Activated T-cell treated with anti-CD3 and anti-CD28 coated beads, Interleukin-2, amount 50 U/mL, for 72 hours (primary cell): Measurements from ENCODE around the gene GPC6. TPM values are rescaled to one million over a fixed set of nuclear protein-coding genes. Genes with fewer than 3 reads are reported as not detected.
"Not testable (repeated sequence)": the region's sequence is repeated elsewhere in the genome, so short reads cannot be mapped to it uniquely, and the experiment has no call there.

Experiments used
- ATAC-seq, 2 donors: fragments of 150-1000 bp; cut with Tn5 transposase; replicated peaks in 1 of 2; 2 replicates each; pipeline ENCODE4 v1.10.0; 2021; ENCODE audit warnings: moderate library complexity in 2 of 2, mild to moderate bottlenecking in 1 of 2
- DNase-seq, 2 donors: peaks; one replicate each; pipeline ENCODE4 v3.0.0; 2021 to 2022; ENCODE audit warnings: mixed read lengths in 1 of 2
- H3K27ac Mint-ChIP-seq: one replicate; pipeline ENCODE4 v1.8.0; 2022; ENCODE audit warnings: mild to moderate bottlenecking, moderate library complexity, mixed read lengths
- H3K27me3 Mint-ChIP-seq: one replicate; pipeline ENCODE4 v1.8.0; 2022; ENCODE audit warnings: low read depth, mixed read lengths
- H3K36me3 Mint-ChIP-seq, 2 donors: one replicate each; pipeline ENCODE4 v1.8.0; 2022; ENCODE audit warnings: mixed read lengths in 2 of 2, mild to moderate bottlenecking in 1 of 2; ENCODE audit not compliant: insufficient read depth in 2 of 2
- H3K4me1 Mint-ChIP-seq: one replicate; pipeline ENCODE4 v1.8.0; 2022; ENCODE audit warnings: low read depth, mixed read lengths
- H3K4me3 Mint-ChIP-seq, 2 donors: one replicate each; pipeline ENCODE4 v1.8.0; 2022; ENCODE audit warnings: mild to moderate bottlenecking in 2 of 2, mixed read lengths in 2 of 2, moderate library complexity in 2 of 2
- H3K9me3 Mint-ChIP-seq, 2 donors: one replicate each; pipeline ENCODE4 v1.8.0; 2022; ENCODE audit warnings: mixed read lengths in 2 of 2
- total RNA-seq, 2 donors: library from RNA; stranded (reverse); gene quantifications; one replicate each; pipeline ENCODE4 v1.2.3, GENCODE V29; 2022

Gene GPC6
- total RNA-seq, result not detected

- H3K36me3 Mint-ChIP-seq, result peaks cover 3 to 10% of the 10 kb centered on the region in 2 donors
- peaks cover 4% of the 10 kb centered on the region for H3K4me1 Mint-ChIP-seq
- no peak for ATAC-seq
- peaks cover 54% of the 10 kb centered on the region for H3K27me3 Mint-ChIP-seq
- H3K4me3 Mint-ChIP-seq, result peak within 1 kb of the TSS; percentile 40 to 54
- DNase-seq, result no peak
- no peak within 1 kb of the TSS for H3K27ac Mint-ChIP-seq
- peaks cover 3 to 6% of the 10 kb centered on the region in 2 donors for H3K9me3 Mint-ChIP-seq
Measured at GRCh38 chr13:93226623-93227279, at the start of gene GPC6. TSS of gene GPC6 (plus strand) at chr13:93226807.

- H3K27me3 Mint-ChIP-seq, result no peaks in the 10 kb centered on the region
- H3K4me3 Mint-ChIP-seq, result no peak overlapping the region
- ATAC-seq, result no peak
- H3K9me3 Mint-ChIP-seq, result peaks cover 0 to under 1% of the 10 kb centered on the region in 2 donors
- no peak for DNase-seq
- H3K4me1 Mint-ChIP-seq, result no peaks in the 10 kb centered on the region
- H3K36me3 Mint-ChIP-seq, result no peaks in the 10 kb centered on the region
- no peak overlapping the region for H3K27ac Mint-ChIP-seq
Measured at GRCh38 chr13:93180356-93180969, 46.1 kb upstream of the GPC6 start.

GRCh38 chr13:93182406-93182805, 44.2 kb upstream of the GPC6 start:
- Mint-ChIP-seq H3K4me1 (no peaks in the 10 kb centered on the region), H3K36me3 (no peaks in the 10 kb centered on the region), H3K9me3 (no peaks in the 10 kb centered on the region), H3K27ac (no peak overlapping the region), H3K4me3 (no peak overlapping the region), H3K27me3 (no peaks in the 10 kb centered on the region)
- no peak for ATAC-seq
- no peak for DNase-seq

- Mint-ChIP-seq H3K27ac (no peak overlapping the region), H3K36me3 (no peaks in the 10 kb centered on the region), H3K27me3 (no peaks in the 10 kb centered on the region), H3K9me3 (no peaks in the 10 kb centered on the region), H3K4me1 (no peaks in the 10 kb centered on the region), H3K4me3 (no peak overlapping the region)
- ATAC-seq (no peak), DNase-seq (no peak)
Measured at GRCh38 chr13:93183302-93183701, 43.3 kb upstream of the GPC6 start.

- peaks cover 0 to 5% of the 10 kb centered on the region in 2 donors for H3K36me3 Mint-ChIP-seq
- H3K9me3 Mint-ChIP-seq, result peaks cover 3 to 8% of the 10 kb centered on the region in 2 donors
- no peaks in the 10 kb centered on the region for H3K27me3 Mint-ChIP-seq
- no peak for DNase-seq
- no peaks in the 10 kb centered on the region for H3K4me1 Mint-ChIP-seq
- no peak for ATAC-seq
- no peak overlapping the region for H3K4me3 Mint-ChIP-seq
- no peak overlapping the region for H3K27ac Mint-ChIP-seq
Measured at GRCh38 chr13:93190006-93190405, 36.6 kb upstream of the GPC6 start.

GRCh38 chr13:93193682-93194081, 32.9 kb upstream of the GPC6 start:
- Mint-ChIP-seq H3K9me3 (peaks cover 9 to 13% of the 10 kb centered on the region in 2 donors), H3K27ac (no peak overlapping the region), H3K36me3 (peaks cover 0 to 5% of the 10 kb centered on the region in 2 donors), H3K27me3 (no peaks in the 10 kb centered on the region), H3K4me1 (no peaks in the 10 kb centered on the region), H3K4me3 (no peak overlapping the region)
- DNase-seq (no peak), ATAC-seq (no peak)

GRCh38 chr13:93199856-93200255, 26.8 kb upstream of the GPC6 start:
- Mint-ChIP-seq H3K27ac (no peak overlapping the region), H3K36me3 (no peaks in the 10 kb centered on the region), H3K27me3 (no peaks in the 10 kb centered on the region), H3K4me1 (no peaks in the 10 kb centered on the region), H3K9me3 (peaks cover 9 to 10% of the 10 kb centered on the region in 2 donors), H3K4me3 (no peak overlapping the region)
- DNase-seq (no peak), ATAC-seq (no peak)

- no peak for DNase-seq
- no peaks in the 10 kb centered on the region for H3K4me1 Mint-ChIP-seq
- H3K9me3 Mint-ChIP-seq, result peaks cover 5 to 6% of the 10 kb centered on the region in 2 donors
- no peak for ATAC-seq
- H3K36me3 Mint-ChIP-seq, result no peaks in the 10 kb centered on the region
- no peaks in the 10 kb centered on the region for H3K27me3 Mint-ChIP-seq
- no peak overlapping the region for H3K27ac Mint-ChIP-seq
- H3K4me3 Mint-ChIP-seq, result no peak overlapping the region
Measured at GRCh38 chr13:93200626-93201025, 26.0 kb upstream of the GPC6 start.

GRCh38 chr13:93201992-93202558, 24.5 kb upstream of the GPC6 start:
- Mint-ChIP-seq H3K27me3 (no peaks in the 10 kb centered on the region), H3K36me3 (no peaks in the 10 kb centered on the region), H3K4me3 (no peak overlapping the region), H3K27ac (no peak overlapping the region), H3K9me3 (peaks cover 5 to 6% of the 10 kb centered on the region in 2 donors), H3K4me1 (no peaks in the 10 kb centered on the region)
- no peak for ATAC-seq
- DNase-seq, result no peak

- ATAC-seq, H3K4me1 Mint-ChIP-seq, H3K27ac Mint-ChIP-seq, H3K36me3 Mint-ChIP-seq, H3K4me3 Mint-ChIP-seq, H3K9me3 Mint-ChIP-seq, H3K27me3 Mint-ChIP-seq, DNase-seq: not testable (repeated sequence)
Measured at GRCh38 chr13:93206778-93207392, 19.7 kb upstream of the GPC6 start.

- Mint-ChIP-seq H3K27ac (no peak overlapping the region), H3K4me1 (no peaks in the 10 kb centered on the region), H3K36me3 (no peaks in the 10 kb centered on the region), H3K27me3 (no peaks in the 10 kb centered on the region), H3K9me3 (peaks cover 2 to 3% of the 10 kb centered on the region in 2 donors), H3K4me3 (no peak overlapping the region)
- DNase-seq (no peak), ATAC-seq (no peak)
Measured at GRCh38 chr13:93216122-93216521, 10.5 kb upstream of the GPC6 start.

- Mint-ChIP-seq H3K4me1 (no peaks in the 10 kb centered on the region), H3K36me3 (no peaks in the 10 kb centered on the region), H3K27ac (no peak overlapping the region), H3K4me3 (no peak overlapping the region), H3K9me3 (peaks cover 2 to 3% of the 10 kb centered on the region in 2 donors), H3K27me3 (no peaks in the 10 kb centered on the region)
- ATAC-seq (no peak), DNase-seq (no peak)
Measured at GRCh38 chr13:93217721-93218261, 8.8 kb upstream of the GPC6 start.

GRCh38 chr13:93218583-93218982, 8.0 kb upstream of the GPC6 start:
- ATAC-seq (no peak), DNase-seq (no peak)
- H3K4me1 Mint-ChIP-seq, result no peaks in the 10 kb centered on the region
- peaks cover 2 to 3% of the 10 kb centered on the region in 2 donors for H3K9me3 Mint-ChIP-seq
- no peak overlapping the region for H3K27ac Mint-ChIP-seq
- H3K4me3 Mint-ChIP-seq, result no peak overlapping the region
- H3K36me3 Mint-ChIP-seq, result no peaks in the 10 kb centered on the region
- no peaks in the 10 kb centered on the region for H3K27me3 Mint-ChIP-seq
